ENCODE data around the gene PDE1C.

Gene PDE1C

DNA sequence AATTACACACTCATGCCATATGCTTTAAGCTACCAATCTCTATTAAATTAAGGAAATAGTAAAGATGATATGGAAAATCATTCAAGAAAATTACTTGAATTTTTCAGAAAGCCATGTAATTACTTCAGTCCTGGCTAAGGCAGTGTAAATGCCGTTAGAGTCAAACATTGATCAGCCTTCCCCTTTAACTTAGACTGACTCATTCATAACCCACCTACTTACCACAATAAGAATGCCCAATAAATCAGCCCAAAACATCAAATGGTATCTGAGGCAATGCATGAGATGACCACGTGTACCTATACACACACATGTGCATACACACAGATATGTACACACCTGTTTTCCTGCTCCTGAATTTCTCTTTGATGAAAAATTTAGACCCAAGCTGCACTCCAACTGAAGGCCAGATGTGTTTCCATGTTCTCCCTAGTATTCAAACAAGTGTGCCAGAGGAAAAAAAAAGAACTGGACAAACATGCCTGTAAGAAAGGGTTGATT lies 30.2 kb upstream of the PDE1C start:
- TF ChIP-seq, protein P1, sequence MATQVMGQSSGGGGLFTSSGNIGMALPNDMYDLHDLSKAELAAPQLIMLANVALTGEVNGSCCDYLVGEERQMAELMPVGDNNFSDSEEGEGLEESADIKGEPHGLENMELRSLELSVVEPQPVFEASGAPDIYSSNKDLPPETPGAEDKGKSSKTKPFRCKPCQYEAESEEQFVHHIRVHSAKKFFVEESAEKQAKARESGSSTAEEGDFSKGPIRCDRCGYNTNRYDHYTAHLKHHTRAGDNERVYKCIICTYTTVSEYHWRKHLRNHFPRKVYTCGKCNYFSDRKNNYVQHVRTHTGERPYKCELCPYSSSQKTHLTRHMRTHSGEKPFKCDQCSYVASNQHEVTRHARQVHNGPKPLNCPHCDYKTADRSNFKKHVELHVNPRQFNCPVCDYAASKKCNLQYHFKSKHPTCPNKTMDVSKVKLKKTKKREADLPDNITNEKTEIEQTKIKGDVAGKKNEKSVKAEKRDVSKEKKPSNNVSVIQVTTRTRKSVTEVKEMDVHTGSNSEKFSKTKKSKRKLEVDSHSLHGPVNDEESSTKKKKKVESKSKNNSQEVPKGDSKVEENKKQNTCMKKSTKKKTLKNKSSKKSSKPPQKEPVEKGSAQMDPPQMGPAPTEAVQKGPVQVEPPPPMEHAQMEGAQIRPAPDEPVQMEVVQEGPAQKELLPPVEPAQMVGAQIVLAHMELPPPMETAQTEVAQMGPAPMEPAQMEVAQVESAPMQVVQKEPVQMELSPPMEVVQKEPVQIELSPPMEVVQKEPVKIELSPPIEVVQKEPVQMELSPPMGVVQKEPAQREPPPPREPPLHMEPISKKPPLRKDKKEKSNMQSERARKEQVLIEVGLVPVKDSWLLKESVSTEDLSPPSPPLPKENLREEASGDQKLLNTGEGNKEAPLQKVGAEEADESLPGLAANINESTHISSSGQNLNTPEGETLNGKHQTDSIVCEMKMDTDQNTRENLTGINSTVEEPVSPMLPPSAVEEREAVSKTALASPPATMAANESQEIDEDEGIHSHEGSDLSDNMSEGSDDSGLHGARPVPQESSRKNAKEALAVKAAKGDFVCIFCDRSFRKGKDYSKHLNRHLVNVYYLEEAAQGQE (IDR thresholded peaks at IDR 0.05; ENCODE audit: insufficient read depth in 1 of 2, low read depth in 2 of 2, low read length in 2 of 2): no peak
- TF ChIP-seq FOXP2 (optimal IDR thresholded peaks at IDR 0.05; ENCODE audit: borderline replicate concordance, extremely low read depth, extremely low read length, insufficient read depth) (no peak), SIN3A (IDR thresholded peaks at IDR 0.05; ENCODE audit: borderline replicate concordance, insufficient read depth, low read length) (no peak), TAF1 (IDR thresholded peaks at IDR 0.05; ENCODE audit: borderline replicate concordance, insufficient read depth, low read length) (no peak), POLR2AphosphoS5 (IDR thresholded peaks at IDR 0.05; ENCODE audit: low read depth, low read length) (no peak)

DNA sequence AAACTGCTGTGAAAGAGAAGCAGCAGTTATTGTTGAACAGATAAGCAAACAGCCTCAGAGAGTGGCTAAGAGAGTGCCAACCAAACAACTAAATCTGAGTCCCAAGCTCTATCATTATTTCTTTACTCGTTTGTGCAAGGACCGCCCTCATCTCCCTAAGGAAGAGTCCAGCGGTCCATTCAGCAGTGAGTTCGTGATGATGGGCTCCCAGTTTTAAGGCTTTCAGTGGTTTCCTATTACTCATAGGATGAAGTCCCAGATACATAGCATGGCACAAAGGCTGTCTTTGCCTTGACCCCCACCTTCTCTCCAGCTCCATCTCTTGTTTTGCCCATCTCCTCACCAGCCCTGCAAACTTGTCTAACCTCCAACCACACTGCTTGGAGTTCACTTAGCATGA lies 24.3 kb upstream of the PDE1C start:
- no peak for TF ChIP-seq SIN3A (IDR thresholded peaks at IDR 0.05; ENCODE audit: borderline replicate concordance, insufficient read depth, low read length)
- no peak for TF ChIP-seq TAF1 (IDR thresholded peaks at IDR 0.05; ENCODE audit: borderline replicate concordance, insufficient read depth, low read length)
- no peak for TF ChIP-seq FOXP2 (optimal IDR thresholded peaks at IDR 0.05; ENCODE audit: borderline replicate concordance, extremely low read depth, extremely low read length, insufficient read depth)
- TF ChIP-seq, protein P1 (IDR thresholded peaks at IDR 0.05; ENCODE audit: insufficient read depth in 1 of 2, low read depth in 2 of 2, low read length in 2 of 2): no peak
- TF ChIP-seq POLR2AphosphoS5 (IDR thresholded peaks at IDR 0.05; ENCODE audit: low read depth, low read length): no peak

DNA sequence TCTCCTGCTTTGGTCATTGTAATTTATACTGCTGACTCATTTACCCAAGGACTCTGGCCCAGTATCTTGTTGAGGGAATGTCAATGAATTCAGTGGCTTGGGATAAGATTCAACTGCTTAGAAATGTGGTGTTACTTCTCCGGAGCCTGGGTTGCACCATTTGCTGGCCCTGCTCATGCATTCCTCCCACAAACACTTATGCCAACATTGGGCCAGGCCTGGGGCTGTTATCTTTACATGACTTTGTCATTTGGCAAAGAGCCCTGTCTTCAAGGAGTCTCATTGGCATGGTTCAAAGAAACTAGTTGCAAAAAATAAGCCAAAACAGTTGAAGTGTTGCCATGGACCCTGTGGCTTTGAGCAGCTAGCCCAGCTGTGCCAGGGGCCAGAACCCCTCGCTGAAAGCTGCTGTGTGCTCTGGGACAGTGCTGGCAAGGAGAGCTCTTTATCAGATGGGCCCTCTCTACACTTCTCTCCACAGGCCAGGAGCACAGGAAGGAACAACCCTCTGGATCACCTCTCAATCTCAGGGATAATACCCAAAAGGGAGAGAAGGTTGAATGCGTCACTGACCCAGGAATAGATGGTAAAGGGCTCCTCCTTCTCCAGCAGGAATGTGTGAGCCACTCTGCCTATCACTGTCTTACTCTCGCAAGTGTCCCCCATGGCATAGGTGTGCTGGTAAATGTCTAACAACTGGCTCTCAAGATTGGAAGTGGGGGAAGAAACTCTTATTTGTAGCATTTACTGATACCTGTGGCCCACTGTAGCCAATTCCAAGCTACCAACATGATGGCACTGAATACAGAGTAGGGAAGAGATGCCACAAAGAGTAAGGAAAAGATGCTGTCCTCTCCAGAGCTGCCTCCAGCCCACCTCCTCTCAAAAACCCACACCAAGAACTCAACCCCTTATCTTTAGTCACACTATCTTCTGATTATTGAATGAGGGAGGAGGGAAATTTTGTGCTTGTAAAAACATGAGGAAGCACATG lies 23.5 kb upstream of the PDE1C start:
- TF ChIP-seq SIN3A (IDR thresholded peaks at IDR 0.05; ENCODE audit: borderline replicate concordance, insufficient read depth, low read length) (no peak), FOXP2 (optimal IDR thresholded peaks at IDR 0.05; ENCODE audit: borderline replicate concordance, extremely low read depth, extremely low read length, insufficient read depth) (no peak), POLR2AphosphoS5 (IDR thresholded peaks at IDR 0.05; ENCODE audit: low read depth, low read length) (no peak), TAF1 (IDR thresholded peaks at IDR 0.05; ENCODE audit: borderline replicate concordance, insufficient read depth, low read length) (no peak)
- TF ChIP-seq, protein P1 (IDR thresholded peaks at IDR 0.05; ENCODE audit: insufficient read depth in 1 of 2, low read depth in 2 of 2, low read length in 2 of 2): no peak

DNA sequence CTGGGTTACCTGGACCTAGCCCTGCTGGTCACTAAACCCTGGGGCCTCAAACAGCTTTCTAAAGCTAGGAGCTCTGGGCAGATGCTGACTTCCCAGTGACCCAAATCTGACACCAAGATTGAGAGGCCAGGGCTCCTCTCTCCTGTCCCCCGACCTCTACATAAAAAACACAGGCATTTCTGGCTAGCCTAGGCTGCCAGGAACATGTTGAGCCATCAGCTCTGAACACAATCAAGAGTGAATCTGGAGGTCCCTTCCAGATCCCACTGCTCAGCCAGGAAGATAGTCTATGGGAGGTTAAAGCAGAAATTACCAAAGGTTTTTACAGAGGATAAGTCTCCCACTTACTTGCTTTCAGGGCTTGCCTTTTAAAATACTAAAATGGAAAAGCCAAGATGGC lies 22.1 kb upstream of the PDE1C start:
- TF ChIP-seq SIN3A (IDR thresholded peaks at IDR 0.05; ENCODE audit: borderline replicate concordance, insufficient read depth, low read length): no peak
- TF ChIP-seq POLR2AphosphoS5 (IDR thresholded peaks at IDR 0.05; ENCODE audit: low read depth, low read length): no peak
- TF ChIP-seq FOXP2 (optimal IDR thresholded peaks at IDR 0.05; ENCODE audit: borderline replicate concordance, extremely low read depth, extremely low read length, insufficient read depth): no peak
- no peak for TF ChIP-seq TAF1 (IDR thresholded peaks at IDR 0.05; ENCODE audit: borderline replicate concordance, insufficient read depth, low read length)
- TF ChIP-seq, protein P1 (IDR thresholded peaks at IDR 0.05; ENCODE audit: insufficient read depth in 1 of 2, low read depth in 2 of 2, low read length in 2 of 2): no peak
